ENCODE measurements around the gene MTX3.

GRCh38 chr5:79929095-79929494 lies 62.0 kb downstream of the MTX3 start:
- TF ChIP-seq CTCF (IDR thresholded peaks at IDR 0.05) = no peak
- TF ChIP-seq ZFX (IDR thresholded peaks at IDR 0.05; ENCODE audit: borderline replicate concordance) = no peak
